ENCODE data around the gene LSAMP. TPM values are rescaled to one million over a fixed set of nuclear protein-coding genes. Genes with fewer than 3 reads are reported as not detected.

LSAMP gene
- total and polyA plus RNA-seq, 2 of the 4 experiments (the other 2 are of a cell fraction): 7.9 to 8.0 TPM

DNA sequence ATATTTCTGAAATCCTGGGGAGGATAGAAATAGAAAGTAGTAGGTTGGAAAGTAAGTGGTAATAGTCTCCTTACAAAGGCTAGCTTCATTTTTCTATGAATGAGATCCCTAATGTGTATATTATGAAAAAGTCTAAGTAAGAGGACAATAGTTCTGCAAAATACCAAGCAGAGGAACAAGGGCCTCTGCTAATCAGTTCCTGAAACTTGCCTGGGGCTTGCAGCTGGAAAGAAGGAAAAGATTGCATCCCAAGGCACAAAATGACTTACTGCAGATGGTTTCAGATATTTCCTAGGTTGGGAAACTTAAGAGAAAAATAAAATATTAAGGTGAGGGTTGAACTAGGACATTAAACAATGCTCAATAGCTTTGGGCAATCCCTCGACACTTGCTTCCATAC lies 528.4 kb downstream of the LSAMP start:
- Histone ChIP-seq H3K9me3 (ENCODE audit: control insufficient read depth, insufficient read depth, low read length) (no peaks in the 10 kb centered on the region), H3K4me2 (ENCODE audit: low read depth, low read length) (no peak overlapping the region), H3K9ac (ENCODE audit: low read depth, low read length) (no peak overlapping the region), H4K5ac (ENCODE audit: low read depth, low read length) (no peak overlapping the region), H3K9me1 (ENCODE audit: insufficient read depth, low read length) (no peaks in the 10 kb centered on the region), H3K36me3 (ENCODE audit: control insufficient read depth, insufficient read depth, low read length) (no peaks in the 10 kb centered on the region), H2AFZ (replicated peaks; ENCODE audit: low read length, poor library complexity) (no peak overlapping the region), H4K20me1 (ENCODE audit: insufficient read depth, low read length) (no peaks in the 10 kb centered on the region), H2BK15ac (ENCODE audit: low read depth, low read length) (no peak overlapping the region), H3K4me3 (ENCODE audit: insufficient read depth, low read depth, low read length) (no peak overlapping the region), H3K27ac (ENCODE audit: insufficient read depth, low read length) (no peak overlapping the region), H2BK20ac (ENCODE audit: low read depth, low read length) (no peak overlapping the region), H4K91ac (ENCODE audit: insufficient read depth, low read depth, low read length) (no peak overlapping the region), H2BK5ac (ENCODE audit: low read depth, low read length, poor library complexity, severe bottlenecking) (no peak overlapping the region), H4K8ac (ENCODE audit: low read depth in 2 of 2, low read length in 2 of 2) (no peak overlapping the region), H3K4me1 (ENCODE audit: control insufficient read depth, insufficient read depth, low read length) (no peaks in the 10 kb centered on the region; the same call in 1 of the 2 replicates), H3K79me1 (ENCODE audit: low read depth in 1 of 2, low read length in 2 of 2) (no peaks in the 10 kb centered on the region), H3K18ac (ENCODE audit: low read depth, low read length) (no peak overlapping the region), H3K56ac (ENCODE audit: extremely low read depth, insufficient read depth, low read length) (no peak overlapping the region), H3K23ac (ENCODE audit: low read depth, low read length) (no peak overlapping the region), H2BK120ac (ENCODE audit: low read depth, low read length) (no peak overlapping the region), H2AK9ac (replicated peaks; ENCODE audit: low read depth, low read length, poor library complexity) (no peak overlapping the region), H3K14ac (replicated peaks; ENCODE audit: low read depth, low read length) (no peak overlapping the region), H3K4ac (ENCODE audit: low read depth, low read length) (no peak overlapping the region), H3K27me3 (ENCODE audit: control insufficient read depth, insufficient read depth, low read length) (no peaks in the 10 kb centered on the region), H2AK5ac (ENCODE audit: low read depth, low read length) (no peak overlapping the region)
- ChIA-PET POLR2A (ENCODE audit: unreplicated experiment) (no interaction called here), CTCF (no interaction called here)
- no peak for TF ChIP-seq POLR2A (IDR thresholded peaks at IDR 0.05; ENCODE audit: low read depth, low read length)
- in situ Hi-C loops (cut with MboI; ENCODE audit: low sequenced_read_pairs): no loop called here
- BruUV-seq (replicated peaks): no TSS peak
- dilution Hi-C loops (cut with HindIII; ENCODE audit: low sequenced_read_pairs, unreplicated experiment): no loop called here
- WGBS, 2 experiments (ENCODE audit: extremely low coverage in 2 of 2, insufficient read length in 1 of 2): no CpG with 5 or more reads among the region's 1 CpG
- no peak for DNase-seq
- ATAC-seq (ENCODE audit: low read depth): no peak
- intact Hi-C loops (cut with micrococcal nuclease): no loop called here
